GM06990 (cell line): Measurements from ENCODE around the gene NAGS.
"Not testable (repeated sequence)": the region's sequence is repeated elsewhere in the genome, so short reads cannot be mapped to it uniquely, and the experiment has no call there.

Source experiments
- DNase-seq: peaks from one replicate; pipeline ENCODE4 v3.0.0-alpha.2; 2011; ENCODE audit not compliant: insufficient read length; ENCODE audit errors: extremely low read depth
- H3K27me3 ChIP-seq: replicated peaks from 2 replicates; pipeline ENCODE4 v1.6.0; 2011; ENCODE audit warnings: low read length; ENCODE audit not compliant: control insufficient read depth, insufficient read depth
- H3K36me3 ChIP-seq: 2 replicates; pipeline ENCODE4 v1.5.1; 2011; ENCODE audit warnings: low read length; ENCODE audit not compliant: control insufficient read depth, insufficient read depth
- H3K4me3 ChIP-seq: replicated peaks from 2 replicates; pipeline ENCODE4 v1.5.1; 2011; ENCODE audit warnings: low read depth, mild to moderate bottlenecking, control low read depth, low read length
- TF ChIP-seq, protein P1 (sequence below): IDR thresholded peaks from 2 replicates; pipeline ENCODE4 v1.5.1; 2011; ENCODE audit warnings: low read length, control low read depth, mild to moderate bottlenecking, inconsistent platforms; ENCODE audit not compliant: insufficient read depth, poor library complexity, severe bottlenecking

NAGS gene, protein sequence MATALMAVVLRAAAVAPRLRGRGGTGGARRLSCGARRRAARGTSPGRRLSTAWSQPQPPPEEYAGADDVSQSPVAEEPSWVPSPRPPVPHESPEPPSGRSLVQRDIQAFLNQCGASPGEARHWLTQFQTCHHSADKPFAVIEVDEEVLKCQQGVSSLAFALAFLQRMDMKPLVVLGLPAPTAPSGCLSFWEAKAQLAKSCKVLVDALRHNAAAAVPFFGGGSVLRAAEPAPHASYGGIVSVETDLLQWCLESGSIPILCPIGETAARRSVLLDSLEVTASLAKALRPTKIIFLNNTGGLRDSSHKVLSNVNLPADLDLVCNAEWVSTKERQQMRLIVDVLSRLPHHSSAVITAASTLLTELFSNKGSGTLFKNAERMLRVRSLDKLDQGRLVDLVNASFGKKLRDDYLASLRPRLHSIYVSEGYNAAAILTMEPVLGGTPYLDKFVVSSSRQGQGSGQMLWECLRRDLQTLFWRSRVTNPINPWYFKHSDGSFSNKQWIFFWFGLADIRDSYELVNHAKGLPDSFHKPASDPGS

DNA sequence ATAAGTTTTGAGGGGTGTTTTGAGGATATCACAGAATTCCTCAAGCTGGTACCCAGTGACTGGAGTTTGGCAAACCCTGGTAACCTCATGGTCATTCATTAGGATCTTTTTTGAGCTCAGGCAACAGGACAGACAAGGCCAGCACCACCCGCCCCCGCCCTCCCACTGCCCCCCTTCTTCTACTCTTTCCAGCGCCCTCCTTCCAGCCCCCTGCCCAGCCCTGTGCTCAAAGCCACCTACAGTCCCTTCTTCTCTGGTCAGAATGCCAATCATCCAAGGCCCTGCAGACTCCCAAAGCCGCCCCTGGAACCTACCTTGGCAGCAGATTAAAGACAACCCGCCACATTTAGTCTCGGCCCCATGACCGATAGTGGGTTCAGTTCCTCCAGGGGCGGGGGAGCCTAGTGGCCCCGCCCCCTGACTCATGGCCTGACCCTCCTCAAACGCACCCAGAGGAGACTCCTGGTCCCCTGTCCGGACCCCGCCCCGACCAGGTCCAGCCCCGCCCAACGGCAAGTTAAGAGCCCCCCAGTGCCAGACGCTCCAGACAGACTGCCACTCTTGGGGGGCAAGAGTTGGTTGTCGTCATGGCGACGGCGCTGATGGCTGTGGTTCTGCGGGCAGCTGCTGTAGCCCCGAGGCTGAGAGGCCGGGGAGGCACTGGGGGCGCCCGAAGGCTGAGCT lies at the start of gene NAGS:
Gene NAGS, plus strand, starts transcription at position 546 of the 684 bp plus-strand sequence. Its CDS starts 42 bp downstream, at position 588.
- Histone ChIP-seq H3K27me3 (peaks cover 3% of the 10 kb centered on the region), H3K4me3 (no peak within 1 kb of the TSS), H3K36me3 (peaks cover 1% of the 10 kb centered on the region; the same call in 1 of the 2 replicates)
- TF ChIP-seq, protein P1, sequence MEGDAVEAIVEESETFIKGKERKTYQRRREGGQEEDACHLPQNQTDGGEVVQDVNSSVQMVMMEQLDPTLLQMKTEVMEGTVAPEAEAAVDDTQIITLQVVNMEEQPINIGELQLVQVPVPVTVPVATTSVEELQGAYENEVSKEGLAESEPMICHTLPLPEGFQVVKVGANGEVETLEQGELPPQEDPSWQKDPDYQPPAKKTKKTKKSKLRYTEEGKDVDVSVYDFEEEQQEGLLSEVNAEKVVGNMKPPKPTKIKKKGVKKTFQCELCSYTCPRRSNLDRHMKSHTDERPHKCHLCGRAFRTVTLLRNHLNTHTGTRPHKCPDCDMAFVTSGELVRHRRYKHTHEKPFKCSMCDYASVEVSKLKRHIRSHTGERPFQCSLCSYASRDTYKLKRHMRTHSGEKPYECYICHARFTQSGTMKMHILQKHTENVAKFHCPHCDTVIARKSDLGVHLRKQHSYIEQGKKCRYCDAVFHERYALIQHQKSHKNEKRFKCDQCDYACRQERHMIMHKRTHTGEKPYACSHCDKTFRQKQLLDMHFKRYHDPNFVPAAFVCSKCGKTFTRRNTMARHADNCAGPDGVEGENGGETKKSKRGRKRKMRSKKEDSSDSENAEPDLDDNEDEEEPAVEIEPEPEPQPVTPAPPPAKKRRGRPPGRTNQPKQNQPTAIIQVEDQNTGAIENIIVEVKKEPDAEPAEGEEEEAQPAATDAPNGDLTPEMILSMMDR: no peak
- DNase-seq: no peak

DNA sequence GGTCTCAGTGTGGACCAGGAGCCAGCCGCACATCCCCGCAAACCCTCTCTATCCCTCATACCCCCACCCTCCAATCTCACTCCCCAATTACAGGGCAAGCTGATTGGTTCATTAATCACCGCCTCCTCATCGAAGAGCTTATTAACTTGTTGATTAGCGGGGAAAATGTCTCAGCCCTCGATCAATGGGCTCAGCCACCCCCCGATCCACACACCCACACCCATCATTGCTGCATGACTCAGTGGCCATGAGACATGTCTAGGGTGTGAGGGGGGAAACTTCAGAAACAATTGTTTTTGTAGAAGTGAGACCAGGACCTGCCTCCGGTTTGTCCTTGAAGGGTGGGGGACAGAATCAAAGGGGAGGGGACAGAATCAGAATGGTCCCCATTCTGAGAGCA lies 48.2 kb upstream of the NAGS start:
- Histone ChIP-seq H3K36me3 (no peaks in the 10 kb centered on the region), H3K27me3 (no peaks in the 10 kb centered on the region; the same call in 1 of the 2 replicates), H3K4me3 (no peak overlapping the region)
- no peak for DNase-seq
- TF ChIP-seq, protein P1: no peak

DNA sequence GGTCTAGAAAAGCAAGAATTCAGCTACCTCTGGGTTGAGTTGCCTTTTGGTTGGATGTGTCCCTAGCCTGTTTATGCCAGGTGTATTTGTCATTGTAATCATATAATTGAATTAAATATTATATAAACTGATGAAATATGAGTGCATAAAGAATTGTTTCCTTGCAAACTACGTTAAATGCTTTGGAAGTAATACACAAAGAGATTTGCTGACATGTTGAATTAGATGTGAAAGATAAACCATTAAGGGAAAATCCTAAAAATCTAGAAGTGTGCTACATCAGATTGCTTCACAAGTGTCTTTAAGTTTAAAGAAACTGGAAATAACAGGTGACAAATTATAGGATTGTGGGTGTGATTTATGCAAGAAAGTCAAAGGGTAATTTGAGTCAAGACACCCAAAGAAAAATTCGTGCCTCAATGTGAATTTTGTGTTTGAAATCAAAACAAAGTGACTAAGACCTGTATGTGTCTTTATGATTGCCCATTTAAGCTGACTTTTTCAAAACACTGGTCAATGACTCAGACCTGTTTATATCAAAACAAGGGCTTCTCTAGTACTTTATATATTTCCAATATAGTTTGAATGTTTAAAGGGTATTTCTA lies 45.6 kb upstream of the NAGS start:
- Histone ChIP-seq H3K27me3 (no peaks in the 10 kb centered on the region; the same call in 1 of the 2 replicates), H3K36me3 (no peaks in the 10 kb centered on the region), H3K4me3 (no peak overlapping the region)
- TF ChIP-seq, protein P1: no peak
- DNase-seq: no peak

GRCh38 chr17:43961292-43961691 lies 43.1 kb upstream of the NAGS start:
- H3K4me3 ChIP-seq, H3K27me3 ChIP-seq, H3K36me3 ChIP-seq, DNase-seq: not testable (repeated sequence)

DNA sequence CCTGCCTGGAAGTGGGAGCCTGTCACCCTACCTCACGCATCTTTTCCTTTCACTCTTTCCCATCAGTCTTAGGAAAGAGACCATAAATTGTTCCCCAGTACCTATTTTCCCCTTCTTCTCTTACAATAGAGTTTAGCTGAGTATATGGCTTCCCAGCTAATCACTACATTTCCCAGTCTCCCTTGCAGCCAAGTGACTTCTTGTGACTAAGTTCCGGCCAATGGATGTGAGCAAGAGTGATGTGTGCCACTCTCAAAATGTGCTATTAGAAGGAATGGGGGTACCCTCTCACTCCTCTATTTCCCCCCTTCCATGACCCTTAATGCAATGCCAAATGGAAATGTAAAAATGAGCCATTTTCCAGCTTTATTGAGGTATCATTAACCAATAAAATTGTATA lies 42.5 kb upstream of the NAGS start:
- DNase-seq: no peak
- H3K36me3 ChIP-seq: no peaks in the 10 kb centered on the region
- TF ChIP-seq, protein P1: no peak
- no peaks in the 10 kb centered on the region for H3K27me3 ChIP-seq
- no peak overlapping the region for H3K4me3 ChIP-seq

- H3K4me3 ChIP-seq: no peak overlapping the region
- DNase-seq: no peak
- H3K36me3 ChIP-seq: no peaks in the 10 kb centered on the region
- H3K27me3 ChIP-seq: no peaks in the 10 kb centered on the region
- TF ChIP-seq, protein P1: no peak
Measured at GRCh38 chr17:43962479-43962878, 41.9 kb upstream of the NAGS start.
